NCI-H1417 (cell line): ENCODE measurements around the gene INS.

Source experiments
- DNase-seq, 3 experiments: peaks; one replicate each; lab custom pipeline; 2025; lab: John Stamatoyannopoulos, UW

Gene INS

DNA sequence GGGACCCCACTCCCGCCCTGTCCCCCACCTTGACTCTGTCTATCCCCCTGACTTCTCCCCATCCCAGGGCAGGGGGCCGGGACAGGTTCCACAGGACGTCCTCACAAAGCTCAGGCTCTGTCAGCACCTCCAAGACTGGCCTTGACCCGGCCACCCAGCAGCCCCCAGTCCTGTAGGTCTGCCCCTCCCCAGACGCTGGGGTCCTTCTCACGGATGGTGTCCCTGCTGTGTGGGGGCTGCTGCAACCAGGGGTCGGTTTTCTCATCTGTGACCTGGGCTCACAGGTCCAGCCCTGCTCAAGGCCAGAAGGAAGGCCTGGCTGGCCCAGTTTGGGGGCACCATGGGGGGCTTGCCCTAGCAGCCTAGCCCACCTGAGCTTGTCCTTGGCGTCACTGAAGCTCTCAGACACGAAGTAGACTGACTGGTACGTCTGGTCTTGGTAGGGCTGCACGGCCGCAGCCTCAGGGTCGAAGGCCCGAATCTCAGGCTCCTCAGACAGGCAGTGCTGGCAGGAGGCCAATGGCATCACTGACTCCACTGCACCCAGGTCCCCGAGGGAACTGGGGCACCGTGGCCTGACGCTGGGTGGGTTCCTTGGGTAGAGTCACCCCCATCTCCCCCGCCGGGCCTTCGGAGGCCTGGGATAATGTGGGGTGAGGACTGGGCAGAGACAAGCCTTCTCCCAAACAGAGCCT, 4.0 kb upstream of the INS start:
- DNase-seq, result no peak

- no peak for DNase-seq
These were observed 3.1 kb upstream of the INS start for GRCh38 chr11:2164081-2164480.

GRCh38 chr11:2163428-2163978, 2.5 kb upstream of the INS start:
- DNase-seq, result no peak

DNA sequence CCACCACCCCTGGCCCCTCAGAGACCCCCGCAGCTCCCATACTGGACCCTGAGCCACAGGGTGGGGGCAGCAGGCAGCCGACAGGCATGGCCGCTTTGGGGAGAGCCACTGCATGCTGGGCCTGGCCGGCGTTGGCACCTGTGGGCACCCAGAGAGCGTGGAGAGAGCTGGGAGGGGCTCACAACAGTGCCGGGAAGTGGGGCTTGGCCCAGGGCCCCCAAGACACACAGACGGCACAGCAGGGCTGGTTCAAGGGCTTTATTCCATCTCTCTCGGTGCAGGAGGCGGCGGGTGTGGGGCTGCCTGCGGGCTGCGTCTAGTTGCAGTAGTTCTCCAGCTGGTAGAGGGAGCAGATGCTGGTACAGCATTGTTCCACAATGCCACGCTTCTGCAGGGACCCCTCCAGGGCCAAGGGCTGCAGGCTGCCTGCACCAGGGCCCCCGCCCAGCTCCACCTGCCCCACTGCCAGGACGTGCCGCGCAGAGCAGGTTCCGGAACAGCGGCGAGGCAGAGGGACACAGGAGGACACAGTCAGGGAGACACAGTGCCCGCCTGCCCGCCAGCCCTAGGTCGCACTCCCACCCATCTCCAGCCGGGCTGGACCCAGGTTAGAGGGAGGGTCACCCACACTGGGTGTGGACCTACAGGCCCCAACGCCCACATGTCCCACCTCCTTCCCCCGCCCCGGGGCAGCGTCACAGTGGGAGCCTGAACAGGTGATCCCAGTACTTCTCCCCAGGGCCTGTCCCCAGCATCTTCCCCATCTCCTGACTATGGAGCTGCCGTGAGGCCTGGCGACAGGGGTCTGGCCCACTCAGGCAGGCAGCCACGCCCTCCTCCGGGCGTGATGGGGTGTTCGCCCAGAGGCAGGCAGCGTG, 1.2 kb downstream of the INS start:
- DNase-seq, result no peak

- DNase-seq, result no peak
These were observed 2.0 kb downstream of the INS start for GRCh38 chr11:2158966-2159365.

DNA sequence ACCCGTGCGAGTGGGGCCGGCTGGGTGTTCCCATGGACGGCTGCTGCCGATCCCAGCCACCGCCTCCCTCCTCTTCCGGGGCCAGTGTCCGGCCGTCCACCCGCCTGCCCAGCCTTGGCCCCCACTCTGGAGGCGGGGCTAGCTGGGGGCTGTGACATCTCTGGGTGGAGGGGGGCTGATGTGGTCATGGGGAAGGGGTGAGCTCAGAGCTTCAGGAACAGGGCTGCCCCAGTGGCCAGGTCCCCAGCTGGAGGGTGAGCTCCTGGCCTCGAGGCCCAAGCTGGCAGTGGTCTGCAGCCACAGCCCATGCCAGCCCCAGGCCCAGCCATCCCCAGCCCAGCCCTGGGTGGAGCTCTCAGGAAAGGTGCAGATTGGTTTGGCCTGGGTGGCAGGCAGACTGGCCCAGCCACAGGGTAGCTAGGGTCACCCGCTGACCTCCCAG, 2.7 kb downstream of the INS start:
- no peak for DNase-seq

DNA sequence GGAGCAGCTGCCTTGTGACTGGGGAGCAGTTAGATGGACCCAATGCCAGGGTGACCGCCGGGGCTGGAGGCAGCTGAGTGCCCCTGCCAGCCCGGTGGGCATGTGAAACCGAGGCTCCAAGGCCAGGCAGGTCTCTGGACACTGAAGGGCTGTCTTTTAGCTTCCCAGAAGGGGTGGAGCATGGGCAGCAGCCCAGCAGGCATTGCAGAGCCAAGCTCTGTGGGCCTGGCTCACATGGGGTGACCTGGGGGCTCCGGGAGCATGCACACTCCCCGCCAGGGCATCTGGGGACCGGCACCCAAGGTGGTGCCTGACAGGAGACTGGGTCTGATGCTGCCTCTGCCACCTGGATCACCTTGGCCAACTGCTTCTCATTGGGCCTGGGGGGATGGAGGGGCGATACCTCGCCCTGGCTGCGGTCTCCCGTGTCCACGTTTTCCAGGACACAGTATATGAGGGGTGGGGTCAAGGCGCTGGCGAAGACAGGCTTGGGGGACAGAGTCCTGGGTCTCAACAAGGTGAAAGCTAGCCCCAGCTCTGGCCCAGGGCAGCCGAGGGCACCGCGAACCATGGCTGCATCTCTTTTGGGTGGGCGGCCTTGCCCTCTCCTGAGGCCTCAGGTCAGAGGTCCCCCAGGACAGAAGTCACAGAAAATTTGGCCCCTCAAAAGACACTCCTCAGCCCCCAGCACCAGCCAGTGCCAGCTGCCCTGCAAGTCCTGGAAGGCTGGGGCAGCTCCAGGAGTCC, 3.5 kb downstream of the INS start:
- no peak for DNase-seq

DNA sequence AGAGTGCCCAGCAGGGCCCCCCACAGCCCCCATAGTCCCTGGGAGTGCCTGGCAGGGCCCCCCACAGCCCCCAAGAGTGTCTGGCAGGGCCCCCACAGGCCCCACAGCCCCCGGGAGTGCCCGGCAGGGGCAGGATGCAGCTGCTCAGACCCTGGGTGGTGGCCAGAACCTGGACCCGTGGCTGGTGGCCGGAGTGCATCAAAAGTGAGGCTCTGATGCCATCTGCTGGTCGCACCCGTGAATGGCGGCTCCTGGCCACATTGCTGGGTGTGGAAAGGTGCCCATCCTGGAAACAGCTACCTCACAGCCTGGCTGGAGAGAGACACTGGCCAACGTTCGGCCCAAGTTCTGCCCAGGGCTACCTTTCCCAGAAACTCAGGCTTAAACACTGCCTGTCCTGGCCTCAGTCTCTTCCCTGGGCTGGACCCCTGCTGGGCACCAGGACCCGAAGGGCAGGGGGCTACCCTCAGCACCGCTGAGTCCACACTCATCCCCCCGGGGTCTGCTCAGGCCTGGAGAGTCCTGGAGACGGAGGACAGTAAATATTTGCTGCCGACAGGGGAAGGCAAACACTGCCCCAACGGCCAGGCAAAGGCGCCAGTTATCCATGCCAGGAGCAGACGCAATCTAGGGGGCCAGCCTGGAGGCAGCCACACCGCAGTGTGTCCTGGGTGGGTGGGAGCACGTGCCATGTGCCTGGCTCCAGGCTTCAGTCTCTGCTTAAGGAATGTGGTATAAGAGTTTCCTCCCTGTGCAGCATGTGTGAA, 4.4 kb downstream of the INS start:
- DNase-seq, result peak; percentile 21 to 78 (median 74)

DNA sequence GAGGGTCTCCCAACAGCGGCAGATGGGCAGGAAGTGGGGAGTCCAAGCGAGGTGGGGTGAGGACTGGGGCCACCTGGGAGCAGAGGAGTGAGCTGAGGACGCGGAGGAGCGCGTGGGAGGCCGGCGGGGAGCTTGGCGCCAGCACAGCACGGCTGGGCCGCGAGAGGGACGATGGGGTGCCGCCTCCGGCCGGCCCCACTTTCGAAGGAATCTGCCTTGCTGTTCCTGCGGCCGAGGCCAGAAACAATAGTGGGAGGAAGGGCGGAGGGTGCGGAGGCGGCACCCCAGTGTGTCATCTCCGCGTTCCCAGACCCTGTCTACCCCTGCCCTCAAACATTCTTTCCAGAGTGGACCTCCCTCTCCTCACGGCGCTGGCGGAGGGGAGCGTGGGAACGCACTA, 5.5 kb downstream of the INS start:
- no peak for DNase-seq

GRCh38 chr11:2154889-2155288, 6.1 kb downstream of the INS start:
- no peak for DNase-seq

GRCh38 chr11:2154195-2154585, 6.8 kb downstream of the INS start:
- DNase-seq, result no peak

DNA sequence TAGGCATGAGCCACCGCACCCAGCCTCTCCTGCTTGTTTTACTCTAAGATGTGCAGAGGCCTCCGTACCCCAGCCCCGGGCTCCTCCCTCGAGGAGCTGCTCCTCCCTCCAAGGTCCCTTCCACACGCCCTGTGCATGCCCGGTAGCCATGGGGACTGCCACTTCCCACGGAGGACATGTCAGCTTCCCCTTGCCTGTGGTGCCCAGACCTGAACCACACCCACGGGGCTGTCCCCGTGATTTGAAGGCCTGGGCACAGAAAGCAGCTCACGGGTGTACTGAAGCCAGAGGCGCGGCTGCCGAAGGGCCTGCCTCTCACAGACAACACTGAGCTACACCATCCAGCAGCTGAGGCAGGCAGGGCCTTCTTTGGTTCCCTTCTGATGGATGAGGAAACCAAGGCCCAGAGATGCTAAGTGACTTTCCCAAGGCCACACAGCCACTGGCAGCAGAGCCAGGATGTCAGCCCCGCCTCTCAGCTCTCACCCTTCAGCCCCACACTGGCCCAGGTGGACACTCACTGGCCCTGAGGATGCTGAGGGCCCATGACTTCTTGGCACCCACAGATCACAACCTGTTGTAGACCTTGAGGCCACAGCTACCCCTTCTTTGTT, 7.3 kb downstream of the INS start:
- no peak for DNase-seq

DNA sequence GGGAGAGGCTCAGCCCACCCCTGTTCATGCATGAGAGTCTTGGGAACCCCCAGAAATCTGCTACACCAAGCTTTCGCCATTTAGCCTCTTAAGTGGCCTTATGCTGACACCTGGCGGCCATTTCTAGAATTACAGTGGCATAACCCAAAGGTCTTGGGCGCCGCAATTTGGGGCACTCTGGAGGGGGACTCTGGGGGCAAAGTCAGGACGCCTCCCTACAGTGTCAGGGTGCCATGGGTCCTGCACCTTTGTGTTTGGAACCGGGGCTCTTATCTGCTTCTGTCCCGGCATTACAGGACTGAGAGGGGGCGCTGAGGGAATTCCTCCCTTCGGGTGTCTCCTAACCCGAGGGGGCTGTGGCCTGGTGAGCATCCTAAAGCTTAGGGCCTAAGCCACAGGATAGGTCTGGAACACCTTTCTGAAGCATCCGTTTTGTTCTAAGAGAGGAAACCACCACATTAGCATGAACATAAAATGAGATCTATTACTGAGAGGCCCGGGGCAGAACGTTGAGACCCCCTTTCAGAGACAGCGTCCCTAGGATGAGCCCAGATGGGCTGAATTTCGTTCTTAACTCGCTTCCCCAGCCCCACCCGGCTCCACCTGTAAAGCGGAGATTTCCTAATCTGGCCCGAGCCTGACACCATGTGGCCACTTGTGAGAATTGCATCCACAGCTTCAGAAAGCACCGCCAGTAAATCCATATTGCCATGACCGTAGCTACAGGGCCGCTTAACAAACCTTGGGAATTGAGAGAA, 9.3 kb downstream of the INS start:
- peak; percentile 73 to 93 (median 87) for DNase-seq

DNA sequence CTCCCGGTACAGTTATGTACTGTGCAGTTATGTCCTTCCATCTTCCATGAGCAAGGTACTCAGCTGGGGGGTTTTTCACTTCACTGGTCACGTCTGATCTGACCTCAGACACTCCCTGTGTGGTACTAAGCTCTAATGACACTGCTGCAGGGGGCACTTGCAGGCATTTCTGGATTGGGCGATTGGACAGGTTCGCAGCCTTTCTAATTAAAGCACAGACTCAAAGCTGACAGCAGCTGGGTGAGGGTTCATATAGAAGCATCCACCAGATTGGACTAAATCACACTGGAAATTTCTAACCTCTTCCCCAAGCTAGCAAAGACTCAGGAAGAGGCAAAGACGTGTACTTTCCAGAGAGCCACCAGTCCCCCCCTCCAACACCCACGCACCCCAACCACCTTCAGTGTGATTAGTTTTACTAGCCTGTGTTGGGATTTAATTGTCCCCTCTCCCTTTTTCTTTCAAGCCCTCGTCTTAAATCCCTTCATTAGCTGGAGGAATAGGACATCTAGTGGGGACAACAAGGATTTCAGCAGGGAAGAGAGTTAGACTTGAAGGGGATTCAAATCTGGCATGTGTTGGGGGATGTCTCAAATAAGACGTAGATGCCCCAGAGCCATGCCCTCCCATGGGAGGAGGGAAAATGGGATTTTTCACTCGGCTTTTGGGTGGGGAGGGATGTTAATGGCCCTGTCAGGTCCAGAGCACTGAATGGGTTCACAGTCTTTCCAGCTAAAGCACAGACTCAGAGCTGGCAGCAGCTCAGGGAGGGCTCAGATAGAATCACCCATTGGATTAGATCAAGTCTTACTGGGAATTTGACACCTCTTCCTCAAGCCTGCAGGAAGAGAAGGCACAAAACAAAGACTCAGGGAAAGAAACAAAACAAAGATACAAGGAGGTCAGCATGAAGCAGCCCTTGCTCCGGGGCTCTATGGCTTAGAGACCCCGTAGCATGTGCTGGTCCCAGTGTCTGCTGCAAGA, 10.9 kb downstream of the INS start:
- peak in 2 of 3 experiments; percentile 45 to 84 for DNase-seq

DNA sequence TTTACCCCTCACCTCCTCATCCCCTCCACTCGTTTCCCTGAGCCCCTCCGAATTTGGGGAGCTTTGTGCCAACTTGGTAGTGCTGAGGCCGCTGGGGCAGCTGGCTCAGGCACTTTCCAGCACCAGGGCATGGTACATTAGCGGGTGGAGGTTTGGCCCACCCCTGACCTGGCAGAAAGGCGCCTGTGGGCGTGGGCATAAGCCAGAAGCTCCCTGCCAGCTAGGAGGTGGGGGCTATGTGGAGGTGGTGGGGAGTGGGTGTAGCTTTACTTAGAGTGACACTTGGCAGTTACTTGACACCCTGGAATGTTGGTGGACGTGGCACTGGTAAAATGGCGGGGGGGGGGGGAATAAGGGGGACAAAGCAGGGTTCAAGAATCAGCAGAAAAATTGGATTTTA, 11.5 kb downstream of the INS start:
- no peak for DNase-seq

DNA sequence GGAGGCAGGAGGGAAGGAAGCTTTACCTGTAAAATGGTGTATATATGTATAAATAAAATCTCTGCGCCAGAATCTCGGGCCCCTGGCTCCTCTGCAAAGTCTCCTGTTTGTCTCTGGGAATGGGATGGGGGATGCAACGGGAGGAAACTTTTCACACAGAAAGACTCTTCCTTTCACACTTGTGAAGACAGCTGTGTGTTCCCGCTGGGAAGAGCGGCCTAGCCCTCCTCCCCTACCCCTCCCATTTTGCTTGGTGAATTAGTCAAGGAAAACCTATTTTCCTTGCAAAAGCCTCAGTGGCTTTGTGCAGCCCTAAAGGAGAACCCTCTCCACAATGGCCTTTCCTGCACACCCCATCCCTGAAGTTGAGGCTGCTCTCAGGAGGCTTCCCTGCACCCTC, 12.4 kb downstream of the INS start:
- no peak for DNase-seq

DNA sequence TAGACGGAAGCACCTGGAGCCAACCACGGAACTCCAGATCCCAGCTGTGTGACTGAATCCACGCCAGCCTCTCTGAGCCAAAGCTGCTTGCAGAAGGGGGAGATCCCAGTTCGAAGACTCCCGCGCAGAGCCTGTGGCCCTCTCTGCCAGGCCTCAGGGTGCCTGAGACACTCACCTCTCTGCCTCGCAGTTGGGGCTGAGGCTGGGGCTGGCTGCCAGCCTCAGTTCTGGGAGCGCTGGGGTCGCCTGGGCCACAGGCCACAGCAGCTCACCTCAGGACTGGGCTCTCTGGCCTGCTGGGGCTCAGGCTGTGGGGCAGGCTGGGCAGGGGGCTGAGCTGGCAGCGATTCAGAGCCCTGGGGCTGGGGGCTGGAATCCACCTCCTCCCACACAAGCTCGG, 13.6 kb downstream of the INS start:
- DNase-seq, result peak in 1 of 3 experiments; percentile 9

DNA sequence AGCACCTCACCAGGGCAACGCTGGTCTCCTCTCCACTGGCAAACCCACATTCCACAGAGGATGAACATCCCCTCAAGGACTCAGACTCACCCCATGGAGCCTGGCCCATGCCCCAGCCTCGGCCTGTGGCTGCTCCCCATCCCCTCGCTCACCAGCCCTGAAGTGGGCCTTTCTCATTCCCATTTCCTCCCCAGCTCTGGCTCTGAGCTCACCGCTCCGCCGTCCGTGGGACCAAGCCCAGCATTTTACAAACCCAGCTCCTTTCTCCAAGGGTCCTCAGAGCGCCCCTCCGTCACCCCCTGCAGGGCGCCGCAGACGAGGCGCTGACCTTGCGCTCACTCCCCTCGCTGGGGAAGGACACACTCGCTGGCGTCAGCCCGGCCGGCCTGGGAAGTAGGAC, 15.0 kb downstream of the INS start:
- no peak for DNase-seq
